Measurements from ENCODE around the gene NCOA4.

DNA sequence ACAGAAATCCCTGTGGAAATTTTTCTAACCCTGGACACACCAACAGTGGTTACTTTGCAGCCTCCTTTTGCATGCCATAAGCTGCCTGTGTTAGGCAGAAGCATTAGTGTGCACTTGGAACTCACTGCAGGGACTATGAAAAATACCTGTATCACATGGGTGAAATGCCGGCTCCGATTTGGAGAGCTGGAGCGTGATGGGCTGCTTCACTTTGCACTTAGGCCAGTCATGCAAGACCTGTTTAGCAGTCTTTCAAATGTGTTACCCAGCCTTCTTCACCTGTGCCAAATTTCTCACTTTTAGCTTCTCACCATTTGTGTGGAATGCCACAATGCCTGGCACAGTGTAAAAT is 11.3 kb downstream of the NCOA4 start:
- TF ChIP-seq, protein P1, sequence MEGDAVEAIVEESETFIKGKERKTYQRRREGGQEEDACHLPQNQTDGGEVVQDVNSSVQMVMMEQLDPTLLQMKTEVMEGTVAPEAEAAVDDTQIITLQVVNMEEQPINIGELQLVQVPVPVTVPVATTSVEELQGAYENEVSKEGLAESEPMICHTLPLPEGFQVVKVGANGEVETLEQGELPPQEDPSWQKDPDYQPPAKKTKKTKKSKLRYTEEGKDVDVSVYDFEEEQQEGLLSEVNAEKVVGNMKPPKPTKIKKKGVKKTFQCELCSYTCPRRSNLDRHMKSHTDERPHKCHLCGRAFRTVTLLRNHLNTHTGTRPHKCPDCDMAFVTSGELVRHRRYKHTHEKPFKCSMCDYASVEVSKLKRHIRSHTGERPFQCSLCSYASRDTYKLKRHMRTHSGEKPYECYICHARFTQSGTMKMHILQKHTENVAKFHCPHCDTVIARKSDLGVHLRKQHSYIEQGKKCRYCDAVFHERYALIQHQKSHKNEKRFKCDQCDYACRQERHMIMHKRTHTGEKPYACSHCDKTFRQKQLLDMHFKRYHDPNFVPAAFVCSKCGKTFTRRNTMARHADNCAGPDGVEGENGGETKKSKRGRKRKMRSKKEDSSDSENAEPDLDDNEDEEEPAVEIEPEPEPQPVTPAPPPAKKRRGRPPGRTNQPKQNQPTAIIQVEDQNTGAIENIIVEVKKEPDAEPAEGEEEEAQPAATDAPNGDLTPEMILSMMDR (IDR thresholded peaks at IDR 0.05): no peak
- TF ChIP-seq POLR2A (IDR thresholded peaks at IDR 0.05): no peak

Measured in body of pancreas (tissue), 4 donors.